BLaER1 (cell line): ENCODE results near the gene RLBP1.

ENCODE experiments used
- H3K27ac ChIP-seq: shearing (Covaris generic); formaldehyde crosslinking; 2 replicates; pipeline ENCODE4 v1.8.1; 2022
- H3K27me3 ChIP-seq: shearing (Covaris generic); formaldehyde crosslinking; 2 replicates; pipeline ENCODE4 v1.8.1; 2022
- H3K36me3 ChIP-seq: shearing (Covaris generic); formaldehyde crosslinking; 2 replicates; pipeline ENCODE4 v1.8.1; 2022
- H3K4me1 ChIP-seq: shearing (Covaris generic); formaldehyde crosslinking; 2 replicates; pipeline ENCODE4 v1.8.1; 2022
- H3K4me2 ChIP-seq: shearing (Covaris generic); formaldehyde crosslinking; 2 replicates; pipeline ENCODE4 v1.8.1; 2022
- H3K4me3 ChIP-seq: shearing (Covaris generic); formaldehyde crosslinking; 2 replicates; pipeline ENCODE4 v1.8.1; 2022
- H3K9ac ChIP-seq: shearing (Covaris generic); formaldehyde crosslinking; 2 replicates; pipeline ENCODE4 v1.8.1; 2022
- H3K9me3 ChIP-seq: shearing (Covaris generic); formaldehyde crosslinking; 2 replicates; pipeline ENCODE4 v1.8.1; 2022
- H4K20me1 ChIP-seq: shearing (Covaris generic); formaldehyde crosslinking; 2 replicates; pipeline ENCODE4 v1.8.1; 2022
- Cebpa-rat ChIP-seq: shearing (Covaris generic); IDR thresholded peaks from 2 replicates; pipeline ENCODE4 v1.8.1; 2022

Gene RLBP1

DNA sequence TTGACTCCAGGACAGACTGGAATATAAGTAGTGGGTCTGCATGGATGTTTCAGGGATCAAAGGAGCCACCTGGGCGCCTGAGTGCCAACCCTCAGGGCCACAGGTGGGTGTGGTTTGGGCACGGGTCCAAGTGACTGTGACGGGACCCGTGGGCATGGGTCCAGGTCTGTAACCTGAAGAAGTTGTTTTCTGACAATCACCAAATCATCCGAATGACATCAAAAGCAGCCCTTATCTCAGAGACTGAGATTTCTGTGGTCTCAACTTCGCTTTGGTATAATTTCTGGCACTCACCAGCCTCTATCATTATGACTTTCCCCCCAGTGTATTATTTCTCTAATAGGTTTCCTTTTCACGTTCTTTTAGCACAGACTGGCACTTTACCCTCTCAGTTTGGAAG is 24.4 kb downstream of the RLBP1 start:
- Histone ChIP-seq H3K4me2 (no peak overlapping the region), H3K27ac (no peak overlapping the region)

DNA sequence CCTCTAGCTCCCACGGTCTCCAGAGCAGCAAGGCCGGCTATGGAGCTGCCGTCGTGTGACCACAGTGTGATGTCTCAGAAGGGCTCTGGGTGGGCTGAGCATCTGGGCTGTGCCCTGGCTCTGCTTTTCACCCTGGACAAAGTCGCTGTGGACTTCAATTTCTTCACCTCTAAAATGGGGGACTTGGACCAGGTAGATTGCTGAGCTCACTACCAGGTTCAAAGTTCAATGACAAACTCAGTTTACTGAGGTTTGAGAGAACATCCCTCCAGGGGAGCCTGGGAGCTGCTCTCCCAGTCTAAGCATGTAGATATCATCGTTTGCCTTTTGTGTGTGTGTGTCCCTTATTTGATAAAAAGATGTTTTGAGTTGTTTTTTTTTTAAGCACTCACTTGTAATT is 25.1 kb downstream of the RLBP1 start:
- Histone ChIP-seq H3K27me3 (no peaks in the 10 kb centered on the region), H3K9me3 (no peaks in the 10 kb centered on the region), H3K9ac (no peak overlapping the region), H3K36me3 (peaks cover 80% of the 10 kb centered on the region), H4K20me1 (no peaks in the 10 kb centered on the region), H3K4me2 (no peak overlapping the region), H3K27ac (no peak overlapping the region), H3K4me1 (no peaks in the 10 kb centered on the region), H3K4me3 (no peak overlapping the region)
- TF ChIP-seq Cebpa-rat = no peak

More for the DNA sequence above, 24.4 kb downstream of the RLBP1 start:
- Histone ChIP-seq H3K9ac (no peak overlapping the region), H3K27me3 (no peaks in the 10 kb centered on the region), H4K20me1 (no peaks in the 10 kb centered on the region), H3K4me1 (no peaks in the 10 kb centered on the region), H3K36me3 (peaks cover 74% of the 10 kb centered on the region), H3K9me3 (no peaks in the 10 kb centered on the region), H3K4me3 (no peak overlapping the region)
- TF ChIP-seq Cebpa-rat = no peak

DNA sequence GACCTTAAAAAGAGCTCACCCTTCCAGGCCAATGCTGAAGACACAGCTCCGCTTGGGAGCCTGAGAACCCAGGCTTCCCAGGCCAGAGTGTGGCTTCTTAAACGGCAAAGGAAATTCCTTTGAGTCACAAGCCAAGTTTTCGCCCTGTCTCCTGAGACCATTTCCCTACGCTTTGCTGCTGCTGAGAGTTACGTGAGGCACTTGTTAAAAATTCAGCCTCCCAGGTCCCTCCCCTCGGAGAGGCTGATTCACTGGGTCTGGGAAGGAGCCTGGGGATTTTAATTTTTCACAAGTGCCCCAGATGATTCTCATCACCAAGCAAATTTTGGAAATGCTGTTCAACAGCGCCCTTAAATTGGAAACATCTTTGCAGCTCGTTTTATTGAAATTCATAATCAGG is 25.5 kb downstream of the RLBP1 start:
- TF ChIP-seq Cebpa-rat = no peak
- Histone ChIP-seq H3K4me3 (no peak overlapping the region), H4K20me1 (no peaks in the 10 kb centered on the region), H3K27me3 (no peaks in the 10 kb centered on the region), H3K9me3 (no peaks in the 10 kb centered on the region), H3K4me1 (no peaks in the 10 kb centered on the region), H3K4me2 (no peak overlapping the region), H3K27ac (no peak overlapping the region), H3K9ac (no peak overlapping the region), H3K36me3 (peaks cover 81% of the 10 kb centered on the region)

DNA sequence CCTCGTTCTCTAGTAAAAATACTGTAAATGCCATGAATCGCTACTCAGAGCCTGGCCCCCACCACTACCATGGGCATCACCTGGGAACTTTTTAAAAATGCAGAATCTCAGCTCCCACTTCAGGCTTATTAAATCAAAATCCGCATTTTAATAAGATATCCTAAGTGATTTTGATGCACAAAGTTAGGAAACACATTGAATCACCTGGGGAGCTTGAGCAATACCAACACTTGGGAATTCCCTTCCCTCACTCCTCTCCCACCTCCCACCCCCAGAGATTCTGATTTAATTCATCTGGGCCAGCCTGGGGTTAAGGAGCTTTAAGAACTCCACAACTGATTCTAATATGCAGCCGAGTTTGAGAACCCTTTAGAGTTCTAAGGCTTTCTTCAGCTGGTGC is 26.8 kb downstream of the RLBP1 start:
- Histone ChIP-seq H3K9ac (no peak overlapping the region), H4K20me1 (no peaks in the 10 kb centered on the region), H3K9me3 (no peaks in the 10 kb centered on the region), H3K4me2 (no peak overlapping the region), H3K4me1 (no peaks in the 10 kb centered on the region), H3K27me3 (no peaks in the 10 kb centered on the region), H3K27ac (no peak overlapping the region), H3K36me3 (peaks cover 83% of the 10 kb centered on the region), H3K4me3 (no peak overlapping the region)
- no peak for TF ChIP-seq Cebpa-rat

DNA sequence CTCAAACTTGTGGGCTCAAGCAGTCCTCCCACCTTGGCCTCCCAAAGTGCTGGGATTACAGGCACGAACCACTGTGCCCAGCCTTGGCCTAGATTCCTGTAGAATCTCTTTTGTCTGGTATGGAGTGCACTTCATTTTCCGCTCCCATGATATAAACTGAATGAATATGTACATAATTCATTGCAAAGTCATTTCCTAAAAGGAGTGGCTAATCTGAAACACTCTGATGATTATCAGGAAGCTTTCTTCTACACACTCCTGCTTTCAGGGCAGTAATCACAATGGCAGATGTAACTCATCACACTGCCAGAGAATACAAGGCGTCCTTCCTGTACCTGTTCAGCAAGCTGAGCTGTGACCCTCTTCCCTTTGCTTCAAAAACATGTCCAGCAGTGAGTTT is 28.6 kb downstream of the RLBP1 start:
- Histone ChIP-seq H3K9ac (no peak overlapping the region), H3K4me3 (no peak overlapping the region), H3K27ac (no peak overlapping the region), H3K4me1 (no peaks in the 10 kb centered on the region), H3K36me3 (peaks cover 91% of the 10 kb centered on the region), H3K9me3 (no peaks in the 10 kb centered on the region), H4K20me1 (no peaks in the 10 kb centered on the region), H3K4me2 (no peak overlapping the region), H3K27me3 (no peaks in the 10 kb centered on the region)
- TF ChIP-seq Cebpa-rat = no peak

DNA sequence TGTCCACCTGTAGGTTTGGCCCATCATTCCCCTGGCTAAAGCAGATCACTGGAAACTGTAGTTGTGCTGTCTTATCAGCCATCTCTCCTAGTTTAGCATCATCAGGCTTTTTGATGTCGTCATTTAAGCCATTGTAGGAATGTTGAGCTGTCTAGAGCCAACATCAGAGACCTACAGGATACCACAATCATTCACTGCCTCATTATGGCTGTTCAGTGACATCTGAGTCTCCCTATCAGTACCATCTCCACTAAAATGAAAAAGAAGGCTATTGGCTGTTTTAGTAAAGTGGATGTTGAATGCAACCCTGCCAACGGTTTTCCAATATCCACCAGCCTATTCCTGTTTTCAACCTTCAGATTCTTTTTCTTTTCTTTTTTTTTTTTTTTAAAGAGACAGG is 29.2 kb downstream of the RLBP1 start:
- no peak overlapping the region for H3K27ac ChIP-seq
- H3K27me3 ChIP-seq = no peaks in the 10 kb centered on the region
- no peaks in the 10 kb centered on the region for H4K20me1 ChIP-seq
- H3K36me3 ChIP-seq = peaks cover 93% of the 10 kb centered on the region
- H3K4me3 ChIP-seq = no peak overlapping the region
- no peaks in the 10 kb centered on the region for H3K9me3 ChIP-seq
- H3K4me1 ChIP-seq = no peaks in the 10 kb centered on the region
- H3K4me2 ChIP-seq = no peak overlapping the region
- H3K9ac ChIP-seq = no peak overlapping the region
- no peak for TF ChIP-seq Cebpa-rat

DNA sequence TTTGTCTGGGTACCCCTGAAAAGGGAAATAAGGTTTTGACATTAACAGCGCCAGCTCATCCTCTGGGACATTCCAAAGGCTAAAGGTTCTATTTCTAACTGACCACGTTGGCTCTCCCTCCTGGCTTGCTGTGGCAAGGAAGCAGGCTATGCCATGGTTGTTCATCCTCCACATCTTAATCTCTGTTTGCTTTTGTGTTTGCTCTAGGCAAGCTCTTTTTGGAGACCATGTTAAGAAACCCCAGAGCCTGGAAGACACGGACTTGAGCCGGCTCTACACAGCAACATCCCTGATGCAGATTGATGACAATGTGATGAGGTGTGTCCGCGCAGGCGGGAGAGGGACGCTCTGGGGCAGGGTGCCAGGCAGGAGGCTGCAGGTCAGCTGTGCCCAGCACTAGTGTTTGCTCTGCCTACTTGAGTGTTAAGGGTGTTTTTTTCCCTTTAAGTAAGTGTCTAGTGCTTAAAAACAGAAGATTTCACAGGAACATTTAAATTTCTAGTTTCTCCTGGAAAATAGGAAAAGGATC is 33.3 kb downstream of the RLBP1 start:
- no peak overlapping the region for H3K9ac ChIP-seq
- no peaks in the 10 kb centered on the region for H3K9me3 ChIP-seq
- H3K4me2 ChIP-seq = no peak overlapping the region
- no peaks in the 10 kb centered on the region for H4K20me1 ChIP-seq
- H3K27me3 ChIP-seq = no peaks in the 10 kb centered on the region
- H3K4me3 ChIP-seq = no peak overlapping the region
- no peak for TF ChIP-seq Cebpa-rat
- no peak overlapping the region for H3K27ac ChIP-seq
- no peaks in the 10 kb centered on the region for H3K4me1 ChIP-seq
- H3K36me3 ChIP-seq = peaks cover 93% of the 10 kb centered on the region

DNA sequence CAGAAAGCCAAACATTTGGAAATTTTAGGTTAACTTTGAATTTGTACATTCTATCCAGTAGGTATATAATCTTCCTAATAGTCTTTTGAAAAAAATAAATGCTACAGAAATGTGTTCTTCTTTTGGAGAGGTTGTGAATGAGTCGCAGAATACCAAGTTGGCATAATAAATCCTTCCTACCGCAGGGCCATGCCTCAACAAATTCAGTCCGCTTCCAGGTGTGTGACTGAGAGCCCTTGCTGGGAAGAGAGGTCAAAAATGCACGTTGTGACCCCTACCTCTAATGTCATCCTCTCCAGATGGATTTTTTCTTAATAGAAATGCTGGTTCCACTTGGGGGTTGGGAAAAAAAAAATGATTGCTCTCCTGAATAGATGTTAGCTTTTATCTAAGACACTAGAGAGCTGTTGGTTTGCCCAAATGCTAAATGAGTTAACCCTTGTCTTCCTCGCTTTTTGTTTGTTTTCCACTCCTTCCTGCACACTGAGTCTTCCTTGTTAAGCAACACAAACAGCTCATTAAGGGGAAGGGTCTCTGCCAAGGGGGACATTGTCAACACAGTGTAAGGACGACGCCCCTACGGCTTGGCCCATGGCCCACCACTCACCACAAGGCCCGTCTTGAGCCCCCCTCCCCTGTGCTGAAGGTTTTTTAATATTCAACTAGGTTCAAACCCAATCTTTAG is 33.9 kb downstream of the RLBP1 start:
- peaks cover 91% of the 10 kb centered on the region for H3K36me3 ChIP-seq
- TF ChIP-seq Cebpa-rat = no peak
- no peak overlapping the region for H3K27ac ChIP-seq
- no peak overlapping the region for H3K9ac ChIP-seq
- no peaks in the 10 kb centered on the region for H3K9me3 ChIP-seq
- no peaks in the 10 kb centered on the region for H4K20me1 ChIP-seq
- no peaks in the 10 kb centered on the region for H3K4me1 ChIP-seq
- H3K27me3 ChIP-seq = no peaks in the 10 kb centered on the region
- no peak overlapping the region for H3K4me3 ChIP-seq
- H3K4me2 ChIP-seq = no peak overlapping the region

DNA sequence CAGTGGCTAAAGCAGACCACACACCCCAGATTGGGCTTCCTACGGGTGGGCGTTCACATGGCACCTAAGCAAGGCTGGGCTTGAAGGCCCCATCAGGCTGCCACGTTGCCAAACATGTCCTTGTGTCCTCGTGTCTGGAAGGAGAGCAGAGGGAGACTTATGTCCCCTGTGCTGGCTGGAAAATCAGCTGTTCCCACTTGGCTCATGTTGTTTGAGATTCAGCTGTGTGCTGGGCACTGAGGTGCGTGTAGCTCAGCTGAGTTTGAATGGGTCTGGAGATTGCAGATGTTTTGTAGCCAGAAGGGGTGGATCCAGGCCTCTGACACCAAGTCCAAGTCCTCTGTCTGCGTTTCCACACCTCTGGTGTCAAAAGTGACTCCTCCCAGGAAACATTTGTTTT is 34.6 kb downstream of the RLBP1 start:
- Histone ChIP-seq H4K20me1 (no peaks in the 10 kb centered on the region), H3K4me3 (no peak overlapping the region), H3K9me3 (no peaks in the 10 kb centered on the region), H3K27me3 (no peaks in the 10 kb centered on the region), H3K27ac (no peak overlapping the region), H3K36me3 (peaks cover 89% of the 10 kb centered on the region), H3K4me2 (no peak overlapping the region), H3K4me1 (no peaks in the 10 kb centered on the region), H3K9ac (no peak overlapping the region)
- TF ChIP-seq Cebpa-rat = no peak

DNA sequence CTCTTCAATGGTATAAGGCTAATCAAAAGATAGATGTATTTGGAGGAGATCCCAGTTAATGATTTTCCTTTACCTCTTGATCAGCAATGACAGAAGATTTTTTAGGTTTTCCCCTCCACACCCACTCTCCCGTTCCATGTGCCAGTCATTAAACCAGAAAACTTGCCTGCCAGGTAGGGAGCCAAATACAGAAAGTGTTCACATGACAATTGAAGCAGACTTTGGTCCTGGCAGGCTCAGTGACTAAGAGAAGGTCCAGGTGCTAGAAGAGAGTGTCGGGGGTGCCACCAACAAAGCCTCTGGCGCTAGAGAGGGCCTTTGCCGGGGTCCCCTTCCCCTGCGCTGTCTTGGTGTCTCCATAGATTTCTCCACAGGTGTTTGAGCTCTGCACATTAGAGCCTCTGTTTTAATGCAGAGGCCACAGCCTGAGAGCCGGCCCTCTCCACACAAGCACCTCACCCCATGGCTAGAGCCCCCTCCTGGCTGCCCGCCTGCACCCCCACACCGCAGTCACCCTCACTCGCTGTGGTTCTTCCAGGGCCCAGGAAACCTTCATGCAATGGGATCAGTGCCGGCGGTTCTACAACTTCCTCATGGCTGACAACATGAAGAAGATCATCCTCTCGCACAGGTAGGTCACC is 36.4 kb downstream of the RLBP1 start:
- no peak overlapping the region for H3K27ac ChIP-seq
- H4K20me1 ChIP-seq = no peaks in the 10 kb centered on the region
- no peak overlapping the region for H3K4me3 ChIP-seq
- H3K4me1 ChIP-seq = no peaks in the 10 kb centered on the region
- H3K4me2 ChIP-seq = no peak overlapping the region
- no peak overlapping the region for H3K9ac ChIP-seq
- no peaks in the 10 kb centered on the region for H3K27me3 ChIP-seq
- peaks cover 77% of the 10 kb centered on the region for H3K36me3 ChIP-seq
- TF ChIP-seq Cebpa-rat = no peak
- H3K9me3 ChIP-seq = no peaks in the 10 kb centered on the region
